ENCODE data around the gene AP2S1.

AP2S1 gene

GRCh38 chr19:46845959-46846459 is 4.6 kb downstream of the AP2S1 start:
- CTCF ChIA-PET, result interaction anchor here (1.2 to 13.1 kb wide), 4 partner anchors 11 to 147 kb away, joined by 4 to 278 read pairs (median 44); no protein-coding TSS in a partner anchor
- DNase-seq (ENCODE audit: low read depth, low spot score), result no peak
- no peak overlapping the region for H3K4me3 ChIP-seq (ENCODE audit: low read depth, low read length)
- POLR2A ChIA-PET, result no interaction called here
- TF ChIP-seq, protein P1, sequence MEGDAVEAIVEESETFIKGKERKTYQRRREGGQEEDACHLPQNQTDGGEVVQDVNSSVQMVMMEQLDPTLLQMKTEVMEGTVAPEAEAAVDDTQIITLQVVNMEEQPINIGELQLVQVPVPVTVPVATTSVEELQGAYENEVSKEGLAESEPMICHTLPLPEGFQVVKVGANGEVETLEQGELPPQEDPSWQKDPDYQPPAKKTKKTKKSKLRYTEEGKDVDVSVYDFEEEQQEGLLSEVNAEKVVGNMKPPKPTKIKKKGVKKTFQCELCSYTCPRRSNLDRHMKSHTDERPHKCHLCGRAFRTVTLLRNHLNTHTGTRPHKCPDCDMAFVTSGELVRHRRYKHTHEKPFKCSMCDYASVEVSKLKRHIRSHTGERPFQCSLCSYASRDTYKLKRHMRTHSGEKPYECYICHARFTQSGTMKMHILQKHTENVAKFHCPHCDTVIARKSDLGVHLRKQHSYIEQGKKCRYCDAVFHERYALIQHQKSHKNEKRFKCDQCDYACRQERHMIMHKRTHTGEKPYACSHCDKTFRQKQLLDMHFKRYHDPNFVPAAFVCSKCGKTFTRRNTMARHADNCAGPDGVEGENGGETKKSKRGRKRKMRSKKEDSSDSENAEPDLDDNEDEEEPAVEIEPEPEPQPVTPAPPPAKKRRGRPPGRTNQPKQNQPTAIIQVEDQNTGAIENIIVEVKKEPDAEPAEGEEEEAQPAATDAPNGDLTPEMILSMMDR (IDR thresholded peaks at IDR 0.05; ENCODE audit: insufficient read depth, low read length, missing control alignments), result no peak

GRCh38 chr19:46844067-46844489 is 6.6 kb downstream of the AP2S1 start:
- CTCF ChIA-PET, result interaction anchor here (0.9 to 13.1 kb wide), 6 partner anchors 10 to 169 kb away, joined by 3 to 278 read pairs (median 3); no protein-coding TSS in a partner anchor
- TF ChIP-seq, protein P1 (IDR thresholded peaks at IDR 0.05; ENCODE audit: insufficient read depth, low read length, missing control alignments), result no peak
- no peak for DNase-seq (ENCODE audit: low read depth, low spot score)
- POLR2A ChIA-PET, result no interaction called here
- H3K4me3 ChIP-seq (ENCODE audit: low read depth, low read length), result no peak overlapping the region

DNA sequence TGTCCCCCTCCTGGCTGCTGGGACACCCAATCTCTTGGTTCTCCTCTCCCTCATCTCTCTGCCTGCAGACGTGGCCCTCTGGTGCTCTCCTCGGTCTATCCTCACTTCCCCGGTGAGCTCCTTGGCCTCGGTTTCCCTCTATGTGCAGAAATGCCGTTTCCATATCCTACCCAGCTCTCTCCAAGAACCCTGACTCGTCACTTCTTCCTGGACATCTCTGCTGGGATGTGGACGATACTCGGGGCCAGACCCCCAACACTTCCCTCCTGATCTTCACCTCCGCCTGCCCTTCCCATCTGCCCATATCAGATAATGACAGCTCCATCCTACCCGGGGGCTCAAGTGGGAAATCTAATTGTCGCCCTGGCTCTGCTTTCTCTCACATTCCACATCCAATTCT is 7.9 kb downstream of the AP2S1 start:
- POLR2A ChIA-PET, result no interaction called here
- TF ChIP-seq, protein P1 (IDR thresholded peaks at IDR 0.05; ENCODE audit: insufficient read depth, low read length, missing control alignments), result no peak
- no peak for DNase-seq (ENCODE audit: low read depth, low spot score)
- H3K4me3 ChIP-seq (ENCODE audit: low read depth, low read length), result no peak overlapping the region
- CTCF ChIA-PET, result interaction anchor here (0.7 to 13.1 kb wide), 5 partner anchors 9 to 150 kb away, joined by 3 to 278 read pairs (median 10); no protein-coding TSS in a partner anchor

DNA sequence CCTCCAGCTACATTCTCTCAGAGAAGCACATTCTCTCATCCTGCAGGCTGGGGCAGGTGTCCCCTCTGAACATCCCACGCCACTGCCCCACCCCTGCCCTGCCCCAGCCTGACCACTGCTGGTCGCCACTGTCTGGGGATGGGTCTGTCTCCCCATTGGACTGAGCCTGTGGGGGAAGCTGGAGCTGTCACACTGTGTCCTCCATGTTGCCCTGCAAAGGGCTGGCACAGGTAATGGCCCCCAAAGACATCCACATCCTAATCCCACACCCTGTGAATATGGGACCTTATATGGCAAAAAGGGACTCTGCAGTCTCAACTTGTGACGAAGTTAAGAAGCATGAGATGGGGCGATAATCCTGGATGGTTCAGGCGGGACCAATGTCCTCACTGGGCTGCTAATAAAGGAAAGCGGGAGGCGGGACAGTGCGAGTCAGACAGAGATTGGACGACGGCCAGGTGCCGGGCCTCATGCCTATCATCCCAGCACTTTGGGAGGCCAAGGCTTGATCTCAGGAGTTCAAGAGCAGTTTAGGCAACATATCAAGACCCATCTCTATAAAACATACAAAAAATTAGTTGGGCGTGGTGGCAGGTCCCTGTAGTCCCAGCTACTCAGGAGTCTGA is 9.1 kb downstream of the AP2S1 start:
- TF ChIP-seq, protein P1 (IDR thresholded peaks at IDR 0.05; ENCODE audit: insufficient read depth, low read length, missing control alignments), result no peak
- CTCF ChIA-PET, result interaction anchor here (0.8 to 13.1 kb wide), 25 partner anchors 9 to 313 kb away, joined by 3 to 278 read pairs (median 14); partner anchors contain the start of genes AP2S1, FKRP and SLC1A5
- H3K4me3 ChIP-seq (ENCODE audit: low read depth, low read length), result no peak overlapping the region
- peak; percentile 49 for DNase-seq (ENCODE audit: low read depth, low spot score)
- POLR2A ChIA-PET, result interaction anchor here (0.8 to 2.3 kb wide), 5 partner anchors 9 to 69 kb away, joined by 3 to 11 read pairs (median 6); partner anchors contain the start of genes AP2S1 and SLC1A5

DNA sequence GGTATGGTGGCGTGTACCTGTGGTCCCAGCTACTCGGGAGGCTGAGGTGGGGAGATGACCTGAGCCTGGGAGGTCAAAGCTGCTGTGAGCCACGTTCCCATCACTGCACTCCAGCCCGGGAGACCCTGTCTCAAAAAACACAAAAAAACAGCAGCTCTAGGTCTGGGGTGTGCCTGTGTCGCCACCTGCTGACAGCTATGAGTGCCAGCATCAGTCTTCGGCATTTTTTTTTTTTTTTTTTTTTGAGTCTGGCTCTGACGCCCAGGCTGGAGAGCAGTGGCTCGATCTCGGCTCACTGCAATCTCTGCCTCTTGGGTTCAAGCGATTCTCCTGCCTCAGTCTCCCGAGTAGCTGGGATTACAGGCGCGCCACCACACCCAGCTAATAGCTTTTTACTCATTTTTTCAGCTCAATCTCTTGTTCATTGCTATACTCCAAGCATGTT is 10.1 kb downstream of the AP2S1 start:
- peak; percentile 23 for DNase-seq (ENCODE audit: low read depth, low spot score)
- H3K4me3 ChIP-seq (ENCODE audit: low read depth, low read length), result no peak overlapping the region
- POLR2A ChIA-PET, result interaction anchor here (0.6 to 2.3 kb wide), 10 partner anchors 10 to 148 kb away, joined by 3 to 11 read pairs (median 5); partner anchors contain the start of gene SLC1A5
- TF ChIP-seq, protein P1 (IDR thresholded peaks at IDR 0.05; ENCODE audit: insufficient read depth, low read length, missing control alignments), result peak; percentile 74
- CTCF ChIA-PET, result interaction anchor here (0.7 to 13.1 kb wide), 39 partner anchors 10 to 317 kb away, joined by 3 to 278 read pairs (median 7); partner anchors contain the start of genes AP2S1, FKRP and SLC1A5

All from AG04449 (cell line).